Calu3 (cell line): ENCODE data around the gene MAD1L1. TPM values are rescaled to one million over a fixed set of nuclear protein-coding genes. Genes with fewer than 3 reads are reported as not detected.

Experiments
- BruUV-seq: library from RNA; stranded (reverse); fragments of 400-500 nt; replicated peaks from 2 replicates; lab custom pipeline; 2021; lab: Mats Ljungman, UMichigan
- CTCF ChIA-PET: fragments of 300-600 bp; sonication (Branson Sonifier 250); formaldehyde crosslinking; loops from one replicate; lab custom pipeline; 2022; ENCODE audit warnings: antibody characterized with exemption; lab: Charles Lee
- DNase-seq: peaks from one replicate; pipeline ENCODE4 v3.0.0; 2022
- H3K27ac Mint-ChIP-seq: one replicate; pipeline ENCODE4 v1.8.0; 2022; ENCODE audit warnings: mixed read lengths; ENCODE audit not compliant: unreplicated experiment
- H3K27me3 Mint-ChIP-seq: one replicate; pipeline ENCODE4 v1.8.0; 2022; ENCODE audit warnings: mixed read lengths; ENCODE audit not compliant: unreplicated experiment
- H3K36me3 Mint-ChIP-seq: one replicate; pipeline ENCODE4 v1.8.0; 2022; ENCODE audit warnings: mild to moderate bottlenecking, moderate library complexity, mixed read lengths; ENCODE audit not compliant: insufficient read depth, unreplicated experiment
- H3K4me1 Mint-ChIP-seq: one replicate; pipeline ENCODE4 v1.8.0; 2022; ENCODE audit warnings: mild to moderate bottlenecking, low read depth, mixed read lengths; ENCODE audit not compliant: unreplicated experiment
- H3K4me3 Mint-ChIP-seq: one replicate; pipeline ENCODE4 v1.8.0; 2022; ENCODE audit warnings: mild to moderate bottlenecking, low read depth, moderate library complexity, mixed read lengths; ENCODE audit not compliant: unreplicated experiment
- H3K9me3 Mint-ChIP-seq: one replicate; pipeline ENCODE4 v1.8.0; 2022; ENCODE audit warnings: low read depth, mixed read lengths; ENCODE audit not compliant: unreplicated experiment
- CTCF ChIP-seq: fragments of 200-600 bp; IDR thresholded peaks from one replicate; pipeline ENCODE4 v1.8.0; 2022; ENCODE audit warnings: antibody characterized with exemption; ENCODE audit not compliant: unreplicated experiment
- intact Hi-C: fragments of 100-400 bp; cut with micrococcal nuclease; formaldehyde crosslinking; loops from one replicate; pipeline ENCODE4 v1.10.0; 2022; ENCODE audit not compliant: unreplicated experiment
- total RNA-seq: library from RNA; stranded (reverse); gene quantifications from 2 replicates; pipeline ENCODE4 v1.2.3, GENCODE V29; 2022

Gene MAD1L1
- total RNA-seq, 1 experiment from 2014 or later, result 86.0 TPM

- Mint-ChIP-seq H3K4me1 (no peaks in the 10 kb centered on the region), H3K27me3 (no peaks in the 10 kb centered on the region), H3K27ac (no peak overlapping the region), H3K9me3 (no peaks in the 10 kb centered on the region), H3K36me3 (peaks cover 10% of the 10 kb centered on the region), H3K4me3 (no peak overlapping the region)
- CTCF ChIA-PET, result interaction anchor here (1.1 kb wide), 1 partner anchor 14 kb away, joined by 3 read pairs; no protein-coding TSS in a partner anchor
- no TSS peak for BruUV-seq
- no peak for TF ChIP-seq CTCF
- intact Hi-C loops, result no loop called here
- no peak for DNase-seq
Observed at GRCh38 chr7:2009541-2010001, 223.2 kb downstream of the MAD1L1 start.

- no peak overlapping the region for H3K27ac Mint-ChIP-seq
- H3K4me3 Mint-ChIP-seq, result no peak overlapping the region
- H3K4me1 Mint-ChIP-seq, result no peaks in the 10 kb centered on the region
- H3K27me3 Mint-ChIP-seq, result no peaks in the 10 kb centered on the region
- H3K9me3 Mint-ChIP-seq, result no peaks in the 10 kb centered on the region
- BruUV-seq, result no TSS peak
- peaks cover 10% of the 10 kb centered on the region for H3K36me3 Mint-ChIP-seq
- intact Hi-C loops, result no loop called here
- no peak for DNase-seq
- CTCF ChIA-PET, result interaction anchor here (0.6 to 1.1 kb wide), 2 partner anchors 15 to 406 kb away, joined by 3 read pairs; no protein-coding TSS in a partner anchor
- TF ChIP-seq CTCF, result no peak
Observed at GRCh38 chr7:2008936-2009540, 223.7 kb downstream of the MAD1L1 start.

- Mint-ChIP-seq H3K27ac (no peak overlapping the region), H3K27me3 (no peaks in the 10 kb centered on the region), H3K4me3 (no peak overlapping the region), H3K4me1 (no peaks in the 10 kb centered on the region), H3K36me3 (peaks cover 10% of the 10 kb centered on the region), H3K9me3 (no peaks in the 10 kb centered on the region)
- no TSS peak for BruUV-seq
- DNase-seq, result no peak
- TF ChIP-seq CTCF, result no peak
- intact Hi-C loops, result no loop called here
- CTCF ChIA-PET, result interaction anchor here (0.6 to 1.1 kb wide), 2 partner anchors 16 to 407 kb away, joined by 3 read pairs; no protein-coding TSS in a partner anchor
Observed at GRCh38 chr7:2008101-2008935, 224.4 kb downstream of the MAD1L1 start.

GRCh38 chr7:2007551-2007950 lies 225.2 kb downstream of the MAD1L1 start:
- Mint-ChIP-seq H3K36me3 (peaks cover 10% of the 10 kb centered on the region), H3K9me3 (no peaks in the 10 kb centered on the region), H3K4me1 (no peaks in the 10 kb centered on the region), H3K27ac (no peak overlapping the region), H3K4me3 (no peak overlapping the region), H3K27me3 (no peaks in the 10 kb centered on the region)
- no peak for TF ChIP-seq CTCF
- no peak for DNase-seq
- intact Hi-C loops, result no loop called here
- CTCF ChIA-PET, result no interaction called here
- BruUV-seq, result no TSS peak
